Retinal pigment epithelial cell (primary cell): Measurements from ENCODE around the gene MAP3K9.

Source experiments
- DNase-seq: peaks from one replicate; pipeline ENCODE4 v3.0.0-alpha.2; 2010; ENCODE audit warnings: low read depth
- H3K4me3 ChIP-seq: 2 replicates; pipeline ENCODE4 v1.5.1; 2011; ENCODE audit warnings: mild to moderate bottlenecking, low read length, control low read depth, moderate library complexity
- CTCF ChIP-seq: conservative IDR thresholded peaks from 2 replicates; pipeline ENCODE4 v1.5.1; 2011; ENCODE audit warnings: low read depth, low read length, control low read depth, inconsistent platforms

The MAP3K9 gene

GRCh38 chr14:70718383-70719118 lies 90.8 kb downstream of the MAP3K9 start:
- no peak for TF ChIP-seq CTCF
- no peak overlapping the region for H3K4me3 ChIP-seq
- DNase-seq: no peak

- no peak for DNase-seq
- no peak for TF ChIP-seq CTCF
Measured at GRCh38 chr14:70716958-70717357, 92.4 kb downstream of the MAP3K9 start.

GRCh38 chr14:70716483-70716882 lies 92.8 kb downstream of the MAP3K9 start:
- H3K4me3 ChIP-seq: no peak overlapping the region
- no peak for DNase-seq
- no peak for TF ChIP-seq CTCF

More at GRCh38 chr14:70716958-70717357, 92.4 kb downstream of the MAP3K9 start:
- H3K4me3 ChIP-seq: no peak overlapping the region

GRCh38 chr14:70714055-70714550 lies 95.2 kb downstream of the MAP3K9 start:
- H3K4me3 ChIP-seq: no peak overlapping the region
- no peak for DNase-seq
- peak; percentile 51 for TF ChIP-seq CTCF

- no peak overlapping the region for H3K4me3 ChIP-seq
- no peak for TF ChIP-seq CTCF
- no peak for DNase-seq
Measured at GRCh38 chr14:70713511-70713916, 95.8 kb downstream of the MAP3K9 start.

- no peak for DNase-seq
- no peak for TF ChIP-seq CTCF
- no peak overlapping the region for H3K4me3 ChIP-seq
Measured at GRCh38 chr14:70713096-70713495, 96.2 kb downstream of the MAP3K9 start.

- H3K4me3 ChIP-seq: no peak overlapping the region
- DNase-seq: no peak
- no peak for TF ChIP-seq CTCF
Measured at GRCh38 chr14:70711451-70711850, 97.9 kb downstream of the MAP3K9 start.
